ENCODE results near the gene IRAK1BP1. TPM values are rescaled to one million over a fixed set of nuclear protein-coding genes. Genes with fewer than 3 reads are reported as not detected.
"Not testable (repeated sequence)": the region's sequence is repeated elsewhere in the genome, so short reads cannot be mapped to it uniquely, and the experiment has no call there.

IRAK1BP1 gene, protein sequence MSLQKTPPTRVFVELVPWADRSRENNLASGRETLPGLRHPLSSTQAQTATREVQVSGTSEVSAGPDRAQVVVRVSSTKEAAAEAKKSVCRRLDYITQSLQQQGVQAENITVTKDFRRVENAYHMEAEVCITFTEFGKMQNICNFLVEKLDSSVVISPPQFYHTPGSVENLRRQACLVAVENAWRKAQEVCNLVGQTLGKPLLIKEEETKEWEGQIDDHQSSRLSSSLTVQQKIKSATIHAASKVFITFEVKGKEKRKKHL
- 1.4 TPM for polyA plus RNA-seq (2013, experiment 1 of 2; ENCODE audit: insufficient read length)
- 1.2 TPM for polyA plus RNA-seq (2013, experiment 2 of 2; ENCODE audit: insufficient read length)

DNA sequence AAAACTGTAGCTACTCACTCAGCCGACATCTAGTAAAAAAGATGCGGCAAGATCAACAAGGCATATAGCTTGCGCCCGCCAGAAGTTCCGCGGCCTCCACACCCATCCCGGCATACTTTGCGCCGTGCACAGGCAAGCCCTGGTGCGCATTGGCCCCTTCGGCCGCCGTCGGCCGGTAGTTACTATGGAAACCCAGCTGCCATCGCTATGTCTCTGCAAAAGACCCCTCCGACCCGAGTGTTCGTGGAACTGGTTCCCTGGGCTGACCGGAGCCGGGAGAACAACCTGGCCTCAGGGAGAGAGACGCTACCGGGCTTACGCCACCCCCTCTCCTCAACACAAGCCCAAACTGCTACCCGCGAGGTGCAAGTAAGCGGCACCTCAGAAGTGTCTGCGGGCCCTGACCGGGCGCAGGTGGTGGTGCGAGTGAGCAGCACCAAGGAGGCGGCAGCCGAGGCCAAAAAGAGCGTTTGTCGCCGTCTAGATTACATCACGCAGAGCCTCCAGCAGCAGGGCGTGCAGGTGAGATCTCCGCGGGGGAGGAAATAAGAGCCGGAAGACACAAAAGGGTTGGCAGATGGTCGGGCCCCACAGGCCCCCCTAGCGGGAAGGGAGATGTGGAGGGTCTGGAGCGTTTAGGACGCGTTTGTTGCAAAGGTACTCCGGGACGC is at the start of gene IRAK1BP1:
Gene IRAK1BP1 (plus strand): TSS at position 182 of the 671 bp plus-strand sequence. CDS start 26 bp downstream, at position 208.
- DNase-seq: peak; percentile 79

DNA sequence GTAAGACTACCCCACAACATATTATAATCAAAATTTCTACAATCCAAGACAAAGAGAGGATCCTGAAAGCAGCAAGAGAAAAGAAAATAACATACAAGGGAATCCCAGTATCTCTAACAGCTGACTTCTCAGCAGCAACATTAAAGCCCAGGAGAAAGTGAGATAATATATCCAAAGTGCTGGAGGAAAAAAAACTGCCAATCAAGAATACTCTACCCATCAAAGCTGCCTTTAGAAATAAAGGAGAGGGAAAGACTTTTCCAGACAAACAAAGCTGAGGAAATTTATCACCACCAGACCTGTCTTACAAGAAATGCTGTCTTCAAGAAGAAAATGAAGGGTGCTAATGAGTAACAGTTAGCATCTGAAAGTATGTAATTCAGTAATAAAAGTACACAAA is 43.3 kb upstream of the IRAK1BP1 start:
- DNase-seq: no peak

DNA sequence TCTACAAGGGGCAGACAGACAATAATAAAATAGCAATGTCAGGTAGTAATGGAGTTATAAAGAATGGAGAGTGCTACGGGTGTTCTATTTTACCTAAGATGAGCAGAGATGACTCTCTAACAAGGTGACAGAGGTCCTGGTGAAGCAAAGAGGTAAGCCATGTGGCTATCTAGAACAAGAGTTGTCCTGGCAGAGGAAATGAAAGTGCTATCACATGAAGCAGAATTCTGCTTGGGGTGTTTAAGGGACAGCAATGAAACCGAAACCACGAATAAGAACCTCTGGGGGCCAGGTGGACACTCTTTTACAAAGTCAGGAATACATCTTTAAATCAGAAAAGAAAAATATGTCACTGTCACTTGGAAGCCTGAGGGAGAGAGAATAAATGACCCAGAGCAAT is 37.9 kb upstream of the IRAK1BP1 start:
- DNase-seq: no peak

- DNase-seq: no peak
These were observed 36.5 kb upstream of the IRAK1BP1 start for GRCh38 chr6:78830805-78831204.

GRCh38 chr6:78831492-78831891 is 35.9 kb upstream of the IRAK1BP1 start:
- DNase-seq: no peak

DNA sequence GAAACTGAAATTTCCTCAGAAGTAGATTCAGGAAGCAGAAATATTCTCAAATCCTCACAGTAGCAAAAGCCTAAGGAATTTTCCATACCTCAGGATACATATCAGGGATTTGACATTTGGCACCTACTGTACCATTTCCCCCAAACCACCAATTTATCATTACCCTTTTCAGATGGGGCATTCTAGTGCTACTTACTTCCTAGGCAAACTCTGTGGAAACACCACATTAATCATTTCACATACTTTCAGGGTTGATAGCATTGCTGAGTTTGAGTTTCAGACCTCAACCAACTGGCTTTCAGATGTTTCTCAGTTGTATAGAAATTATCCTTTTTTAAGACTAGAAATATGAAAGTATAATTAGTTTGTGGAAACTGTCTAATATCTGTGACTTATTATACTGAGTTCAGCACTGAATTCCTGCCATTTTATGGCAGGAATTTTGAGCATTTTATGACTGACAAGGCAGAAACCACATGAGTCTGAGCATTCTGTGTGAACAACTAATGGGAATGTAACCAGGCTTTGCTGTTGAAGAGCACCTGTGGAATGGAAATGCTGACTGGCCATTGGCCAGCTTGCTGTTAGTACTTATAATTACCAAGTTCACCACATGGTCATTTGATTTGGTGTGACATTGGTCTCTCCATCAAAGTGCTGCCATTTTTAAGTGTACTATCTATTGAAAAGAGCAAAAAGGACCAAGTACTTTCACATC is 35.1 kb upstream of the IRAK1BP1 start:
- peak; percentile 4 for DNase-seq

DNA sequence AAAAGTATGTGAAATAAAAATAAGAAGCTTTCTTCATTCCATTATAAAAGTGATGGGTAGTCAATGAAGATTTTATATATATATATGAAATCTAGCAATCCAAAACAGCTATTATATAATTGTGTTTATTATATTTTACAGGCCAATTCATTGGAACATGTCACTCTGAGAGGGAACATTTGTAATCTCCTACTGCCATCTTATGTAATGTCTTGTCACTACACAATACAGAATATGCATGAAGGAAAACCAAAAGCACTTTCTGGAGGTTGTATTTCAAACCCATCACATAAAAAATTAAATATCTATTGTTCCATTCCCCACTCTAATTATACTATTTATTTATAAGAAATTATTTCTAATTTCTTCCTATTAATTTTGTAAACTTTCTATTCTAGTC is 31.5 kb upstream of the IRAK1BP1 start:
- peak; percentile 24 for DNase-seq

DNA sequence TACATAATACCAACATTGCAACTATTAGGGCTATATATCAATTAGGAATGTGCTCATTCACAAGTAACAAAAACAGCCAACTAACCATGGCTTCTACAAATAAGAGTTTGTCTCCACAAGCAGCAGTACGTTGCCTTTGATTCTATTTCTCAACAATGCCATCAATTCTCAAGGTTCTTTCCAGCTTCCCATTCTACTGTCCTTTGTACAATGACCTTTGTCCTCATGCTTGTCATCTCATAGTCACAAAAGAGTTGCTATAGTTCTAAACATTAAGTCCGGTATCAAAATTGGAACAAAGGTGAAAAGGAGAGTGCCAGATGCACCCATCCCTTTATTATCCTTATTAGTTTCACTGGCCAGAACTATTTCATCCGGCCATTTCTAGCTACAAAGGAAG is 30.8 kb upstream of the IRAK1BP1 start:
- no peak for DNase-seq

GRCh38 chr6:78841111-78841510 is 26.2 kb upstream of the IRAK1BP1 start:
- DNase-seq: no peak

DNA sequence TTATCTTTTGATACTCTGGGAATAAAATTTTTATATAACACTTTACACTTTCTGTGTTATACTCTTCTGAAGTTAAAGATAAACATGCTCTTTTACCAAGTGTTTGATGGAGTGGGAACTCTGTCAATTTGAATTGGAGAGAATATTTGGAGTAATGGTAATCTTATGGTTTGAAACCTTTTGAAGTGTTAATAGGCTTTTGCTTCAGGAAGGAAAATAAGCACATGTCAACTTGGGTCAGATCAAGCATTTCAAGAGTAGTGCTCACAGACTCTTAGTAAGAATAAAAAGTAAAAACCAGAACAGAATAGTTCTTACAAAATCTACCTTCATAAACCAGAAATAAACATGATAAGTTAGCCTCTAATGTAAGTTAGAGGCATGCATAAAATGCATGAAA is 24.4 kb upstream of the IRAK1BP1 start:
- DNase-seq: no peak

GRCh38 chr6:78844899-78845298 is 22.5 kb upstream of the IRAK1BP1 start:
- DNase-seq: no peak

DNA sequence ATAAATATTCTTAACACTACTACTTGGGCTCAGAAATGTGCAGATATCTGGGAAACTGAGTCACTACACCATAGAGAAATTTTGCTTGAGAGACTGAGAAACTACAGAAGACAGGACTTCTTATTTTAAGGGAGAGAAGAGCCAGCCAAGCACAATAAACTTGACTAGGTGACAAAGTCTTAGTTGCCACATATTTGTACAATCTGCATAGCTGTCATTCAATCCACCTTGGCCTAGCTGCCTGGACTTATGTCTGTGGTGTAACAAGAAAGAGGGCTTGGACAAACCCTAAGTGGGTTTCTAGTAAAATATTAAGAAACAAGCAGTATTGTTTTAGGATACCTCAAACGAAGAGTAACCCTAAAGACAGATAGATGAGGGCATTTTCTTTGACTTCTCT is 21.8 kb upstream of the IRAK1BP1 start:
- DNase-seq: no peak

DNA sequence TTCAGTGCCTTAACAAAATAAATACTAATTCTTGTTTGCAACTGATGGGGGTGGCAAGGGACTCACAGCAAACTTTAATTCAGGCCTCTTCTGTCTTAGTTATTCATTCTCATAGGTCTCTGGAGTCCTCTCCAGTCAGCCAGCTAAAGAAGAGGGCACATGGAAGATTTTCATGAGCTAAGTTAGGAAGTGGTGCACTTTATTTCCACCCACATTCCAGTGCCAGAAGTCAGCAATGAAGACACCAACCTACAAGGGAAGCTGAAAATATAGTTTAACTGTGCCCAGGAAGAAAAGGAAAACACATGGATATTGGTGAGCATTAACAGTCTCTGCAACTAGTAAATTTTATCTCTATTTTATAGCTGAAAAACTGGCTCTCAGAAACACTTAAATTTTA is 16.7 kb upstream of the IRAK1BP1 start:
- DNase-seq: no peak

GRCh38 chr6:78851156-78851555 is 16.2 kb upstream of the IRAK1BP1 start:
- DNase-seq: no peak

- DNase-seq: no peak
These were observed 12.8 kb upstream of the IRAK1BP1 start for GRCh38 chr6:78854546-78854945.

DNA sequence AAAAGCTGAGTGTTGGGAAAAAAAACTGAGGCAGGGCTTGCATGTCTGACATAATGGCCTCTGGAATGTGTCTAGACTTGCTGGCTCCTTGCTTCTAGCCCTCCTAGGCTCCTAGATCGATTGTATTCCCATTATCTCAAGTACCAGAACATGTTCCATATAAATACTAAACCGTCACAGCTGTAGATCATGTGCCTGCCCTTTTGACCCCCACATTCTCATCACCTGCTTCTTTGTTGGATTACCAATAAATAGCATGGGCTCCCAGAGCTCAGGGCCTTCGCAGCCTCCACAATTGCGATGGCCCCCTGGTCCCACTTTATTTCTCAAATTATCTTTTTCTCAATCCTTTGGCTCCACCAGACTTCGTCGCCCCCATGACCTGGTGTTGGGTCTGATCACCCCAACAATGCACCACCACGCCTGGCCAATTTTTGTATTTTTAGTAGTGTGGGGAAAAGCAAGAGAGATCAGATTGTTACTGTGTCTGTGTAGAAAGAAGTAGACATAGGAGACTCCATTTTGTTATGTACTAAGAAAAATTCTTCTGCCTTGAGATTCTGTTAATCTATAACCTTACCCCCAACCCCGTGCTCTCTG is 8.9 kb upstream of the IRAK1BP1 start:
- DNase-seq: not testable (repeated sequence)

DNA sequence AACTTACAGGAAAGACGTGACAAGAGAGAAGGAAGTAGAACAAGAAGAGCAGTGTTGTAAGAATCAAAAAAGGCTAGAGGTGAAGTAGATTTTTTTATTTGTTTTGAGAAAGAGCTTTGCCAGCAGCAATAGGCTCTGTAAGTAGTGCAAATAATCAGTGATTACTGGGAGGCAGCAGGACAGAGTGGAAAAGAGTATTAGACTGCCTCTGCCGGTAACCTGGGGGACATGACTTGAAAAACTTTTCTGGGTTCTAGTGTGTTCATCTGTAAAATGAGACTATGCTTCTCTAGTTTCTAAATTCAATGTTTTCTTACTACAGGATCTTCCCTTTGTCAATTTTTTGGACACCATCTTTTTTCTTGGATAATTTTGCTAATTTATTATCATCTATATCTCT is 5.8 kb upstream of the IRAK1BP1 start:
- no peak for DNase-seq

DNA sequence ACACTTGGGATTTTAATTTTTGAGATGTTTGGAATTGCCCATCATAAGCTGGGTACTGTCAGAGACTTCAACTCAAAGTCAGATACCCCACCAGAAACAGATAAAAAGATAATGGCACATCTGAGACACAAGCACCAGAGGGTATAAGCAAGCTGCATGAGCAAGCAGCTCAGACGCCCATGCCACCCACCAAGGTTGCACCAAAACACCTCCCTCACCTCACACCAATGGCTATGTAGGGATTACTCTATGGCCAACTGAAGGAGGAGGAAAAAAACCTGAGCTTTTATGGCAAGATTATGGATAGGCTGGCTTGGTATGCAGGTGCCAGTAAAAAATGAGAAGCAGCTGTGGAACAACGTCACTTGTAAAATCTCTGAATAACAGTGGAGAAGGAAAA is 3.8 kb upstream of the IRAK1BP1 start:
- no peak for DNase-seq

GRCh38 chr6:78864957-78865356 is 2.4 kb upstream of the IRAK1BP1 start:
- no peak for DNase-seq

GRCh38 chr6:78867020-78867369 is 356 bp upstream of the IRAK1BP1 start:
- DNase-seq: no peak

DNA sequence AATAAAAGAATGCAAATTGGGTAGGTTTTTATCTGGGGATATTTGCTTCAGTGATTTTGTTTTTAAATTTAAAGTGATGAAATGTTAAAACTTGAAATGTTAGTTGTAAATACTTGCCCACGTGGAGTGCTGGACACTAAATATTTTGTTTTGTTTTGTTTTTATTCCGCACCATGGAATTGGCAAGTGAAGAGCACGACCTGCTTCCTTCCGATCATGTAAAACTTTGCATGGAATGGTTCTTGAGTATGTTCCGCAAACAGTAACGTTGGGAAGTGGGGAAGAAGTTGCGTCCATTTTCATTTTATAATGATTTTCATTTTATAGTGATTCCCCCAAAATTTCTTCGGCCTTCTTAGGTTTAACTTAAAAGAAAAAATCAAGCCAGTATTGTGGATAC is 765 bp downstream of the IRAK1BP1 start:
- no peak for DNase-seq

DNA sequence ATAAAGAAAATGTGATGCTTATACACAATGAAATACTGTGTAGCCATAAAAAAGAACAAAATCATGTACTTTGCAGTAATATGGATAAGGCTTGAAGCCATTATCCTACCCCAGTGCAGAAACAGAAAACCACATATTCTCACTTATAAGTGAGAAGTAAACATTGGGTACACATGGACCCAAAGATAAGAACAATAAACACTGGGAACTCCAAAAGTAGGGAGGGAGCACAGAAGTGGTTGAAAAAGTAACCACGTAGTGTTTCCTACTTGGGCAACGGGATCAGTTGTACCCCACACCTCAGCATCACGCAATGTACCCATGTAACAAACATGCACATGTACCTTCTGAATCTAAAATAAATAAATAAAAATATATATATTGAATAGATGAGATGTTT is 8.2 kb downstream of the IRAK1BP1 start:
- no peak for DNase-seq

DNA sequence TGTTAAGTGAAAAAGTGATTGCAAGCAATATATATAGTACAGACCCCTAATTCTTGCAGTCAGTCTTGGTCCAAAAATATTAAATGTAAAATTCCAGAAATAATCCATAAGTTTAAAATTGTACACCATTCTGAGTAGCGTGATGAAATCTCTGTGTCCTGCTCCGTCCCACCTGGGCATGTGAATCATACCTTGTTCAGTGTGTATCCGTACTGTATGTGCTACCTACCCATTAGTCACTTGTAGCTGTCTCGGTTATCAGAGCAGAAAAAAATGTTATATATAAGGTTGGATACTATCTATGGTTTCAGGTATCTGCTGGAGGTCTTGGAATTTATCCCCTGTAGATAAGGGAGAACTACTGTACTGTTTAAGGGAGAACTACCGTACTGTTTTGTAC is 16.3 kb downstream of the IRAK1BP1 start:
- DNase-seq: no peak
